Activated CD4-positive, CD25-positive, alpha-beta regulatory T cell (primary cell): Measurements from ENCODE around the gene PAXIP1.
"Not testable (repeated sequence)": the region's sequence is repeated elsewhere in the genome, so short reads cannot be mapped to it uniquely, and the experiment has no call there.

Experiments
- DNase-seq, 4 experiments: peaks; one replicate each; lab custom pipeline; 2025; lab: John Stamatoyannopoulos, UW

PAXIP1 gene, protein sequence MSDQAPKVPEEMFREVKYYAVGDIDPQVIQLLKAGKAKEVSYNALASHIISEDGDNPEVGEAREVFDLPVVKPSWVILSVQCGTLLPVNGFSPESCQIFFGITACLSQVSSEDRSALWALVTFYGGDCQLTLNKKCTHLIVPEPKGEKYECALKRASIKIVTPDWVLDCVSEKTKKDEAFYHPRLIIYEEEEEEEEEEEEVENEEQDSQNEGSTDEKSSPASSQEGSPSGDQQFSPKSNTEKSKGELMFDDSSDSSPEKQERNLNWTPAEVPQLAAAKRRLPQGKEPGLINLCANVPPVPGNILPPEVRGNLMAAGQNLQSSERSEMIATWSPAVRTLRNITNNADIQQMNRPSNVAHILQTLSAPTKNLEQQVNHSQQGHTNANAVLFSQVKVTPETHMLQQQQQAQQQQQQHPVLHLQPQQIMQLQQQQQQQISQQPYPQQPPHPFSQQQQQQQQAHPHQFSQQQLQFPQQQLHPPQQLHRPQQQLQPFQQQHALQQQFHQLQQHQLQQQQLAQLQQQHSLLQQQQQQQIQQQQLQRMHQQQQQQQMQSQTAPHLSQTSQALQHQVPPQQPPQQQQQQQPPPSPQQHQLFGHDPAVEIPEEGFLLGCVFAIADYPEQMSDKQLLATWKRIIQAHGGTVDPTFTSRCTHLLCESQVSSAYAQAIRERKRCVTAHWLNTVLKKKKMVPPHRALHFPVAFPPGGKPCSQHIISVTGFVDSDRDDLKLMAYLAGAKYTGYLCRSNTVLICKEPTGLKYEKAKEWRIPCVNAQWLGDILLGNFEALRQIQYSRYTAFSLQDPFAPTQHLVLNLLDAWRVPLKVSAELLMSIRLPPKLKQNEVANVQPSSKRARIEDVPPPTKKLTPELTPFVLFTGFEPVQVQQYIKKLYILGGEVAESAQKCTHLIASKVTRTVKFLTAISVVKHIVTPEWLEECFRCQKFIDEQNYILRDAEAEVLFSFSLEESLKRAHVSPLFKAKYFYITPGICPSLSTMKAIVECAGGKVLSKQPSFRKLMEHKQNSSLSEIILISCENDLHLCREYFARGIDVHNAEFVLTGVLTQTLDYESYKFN

DNA sequence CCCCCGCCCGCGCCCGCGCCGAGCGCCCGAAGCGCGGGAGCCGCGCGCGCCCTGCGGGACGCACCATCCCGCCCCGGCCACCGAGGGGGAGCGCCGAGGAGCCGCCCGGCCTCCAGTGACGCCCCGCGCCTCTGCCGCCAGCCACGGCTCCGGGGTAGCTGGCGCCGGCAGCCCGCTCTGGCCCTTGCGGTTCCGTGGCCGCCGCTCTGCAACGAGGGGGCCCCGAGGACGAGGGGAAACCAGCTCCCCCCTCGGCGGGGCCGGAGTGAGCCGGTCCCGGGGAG, at the start of gene PAXIP1:
PAXIP1 (minus strand) TSS at position 33 of the 284 bp plus-strand sequence. CDS start 195 bp downstream, outside the sequence.
- DNase-seq = peak; percentile 53 to 66 (median 62)

DNA sequence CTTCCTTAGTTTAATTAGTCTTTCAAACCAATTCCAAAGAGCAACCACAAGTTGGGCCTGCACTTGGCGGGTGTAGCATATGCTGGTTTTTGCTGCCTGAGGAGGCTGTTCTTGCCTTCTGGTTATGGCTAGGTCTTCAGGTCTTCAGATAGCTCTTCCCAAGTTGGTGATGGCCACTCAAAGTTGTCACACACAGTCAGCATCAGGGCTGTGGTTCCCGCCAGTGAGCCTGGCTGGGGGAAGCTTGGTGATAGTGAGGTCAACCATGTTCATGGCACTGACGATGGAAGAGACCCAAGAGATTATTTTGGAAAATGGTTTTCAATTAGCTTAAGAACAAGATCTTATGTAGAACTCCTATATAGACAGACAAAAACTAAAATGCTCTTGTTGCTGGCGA, 48.4 kb upstream of the PAXIP1 start:
- no peak for DNase-seq

DNA sequence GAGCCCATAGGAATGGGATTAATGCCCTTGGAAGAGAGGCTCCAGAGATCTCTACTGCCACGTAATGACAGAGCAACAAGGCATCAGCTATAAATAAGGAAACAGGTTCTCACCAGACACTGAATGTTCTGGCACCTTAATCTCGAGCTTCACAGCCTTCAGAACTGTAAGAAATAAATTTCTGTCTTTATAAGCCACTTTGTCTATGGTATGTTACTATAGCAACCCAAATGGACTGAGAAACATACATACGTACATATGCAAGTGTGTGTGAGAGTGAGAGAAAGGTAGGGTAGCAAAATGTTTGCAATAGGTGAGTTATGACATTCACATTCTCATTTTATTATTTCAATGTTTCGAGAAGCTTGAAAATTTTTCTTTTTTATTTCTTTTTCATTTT, 45.1 kb upstream of the PAXIP1 start:
- no peak for DNase-seq

GRCh38 chr7:155043756-155044155, 40.8 kb upstream of the PAXIP1 start:
- DNase-seq = no peak

DNA sequence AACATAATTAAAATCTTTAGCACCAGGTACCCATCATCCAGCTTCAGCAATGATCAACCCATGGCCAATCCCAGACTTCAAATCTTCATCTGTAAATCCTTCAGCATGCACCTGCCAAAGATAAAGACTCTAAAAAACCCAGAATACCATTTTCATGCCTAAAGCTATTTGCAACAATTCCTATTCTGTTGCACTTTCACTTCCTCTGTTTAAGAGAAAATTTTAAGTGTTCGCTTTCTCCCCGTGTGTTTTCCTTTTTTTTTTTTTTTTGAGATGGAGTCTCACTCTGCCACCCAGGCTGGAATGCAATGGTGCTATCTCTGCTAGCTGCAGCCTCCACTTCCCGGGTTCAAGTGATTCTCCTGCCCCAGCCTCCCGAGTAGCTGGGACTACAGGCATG, 35.4 kb upstream of the PAXIP1 start:
- no peak for DNase-seq

- not testable (repeated sequence) for DNase-seq
These were observed 31.6 kb upstream of the PAXIP1 start for GRCh38 chr7:155034495-155034894.

- no peak for DNase-seq
These were observed 30.1 kb upstream of the PAXIP1 start for GRCh38 chr7:155032978-155033377.

DNA sequence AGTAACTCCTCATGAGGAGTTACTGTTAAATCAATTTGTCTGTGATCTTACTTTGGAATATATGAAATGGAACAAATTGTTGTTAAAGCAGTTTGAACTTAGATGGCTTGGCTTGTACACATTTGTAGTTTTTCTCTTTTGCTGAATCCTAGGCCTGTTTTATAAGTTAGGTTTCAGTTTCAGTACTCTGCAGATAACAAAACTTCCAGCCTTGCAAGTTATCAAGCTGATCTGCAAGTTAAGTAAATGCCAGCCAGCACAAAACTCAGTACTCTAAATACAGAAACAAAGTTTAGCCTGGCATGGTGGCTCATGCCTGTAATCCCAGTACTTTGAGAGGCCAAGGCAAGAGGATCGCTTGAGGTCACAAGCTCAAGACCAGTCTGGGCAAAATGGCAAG, 25.0 kb upstream of the PAXIP1 start:
- DNase-seq = no peak

DNA sequence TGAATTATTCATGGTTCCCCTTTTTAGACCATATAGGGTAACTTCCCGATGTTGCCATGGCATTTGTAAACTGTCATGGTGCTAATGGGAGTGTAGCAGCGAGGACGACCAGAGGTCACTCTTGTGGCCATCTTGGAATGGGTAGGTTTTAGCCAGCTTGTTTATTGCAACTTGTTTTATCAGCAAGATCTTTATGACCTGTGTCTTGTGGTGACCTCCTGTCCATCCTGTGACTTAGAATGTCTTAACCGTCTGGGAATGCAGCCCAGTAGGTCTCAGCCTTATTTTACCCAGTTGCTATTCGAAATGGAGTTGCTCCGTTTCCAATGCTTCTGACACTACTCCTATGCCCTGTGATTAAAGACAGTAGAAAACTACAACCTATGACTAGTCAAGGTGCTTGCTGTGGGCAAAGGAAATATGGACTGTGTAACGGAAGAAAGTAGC, 18.8 kb upstream of the PAXIP1 start:
- DNase-seq = no peak

GRCh38 chr7:155020996-155021395, 18.1 kb upstream of the PAXIP1 start:
- DNase-seq = no peak

- DNase-seq = no peak
These were observed 14.9 kb upstream of the PAXIP1 start for GRCh38 chr7:155017834-155018233.

GRCh38 chr7:155011086-155011485, 8.2 kb upstream of the PAXIP1 start:
- no peak for DNase-seq

GRCh38 chr7:155009570-155010157, 6.7 kb upstream of the PAXIP1 start:
- no peak for DNase-seq

GRCh38 chr7:155007947-155008346, 5.0 kb upstream of the PAXIP1 start:
- DNase-seq = no peak

- DNase-seq = peak; percentile 72 to 86 (median 81)
These were observed 671 bp upstream of the PAXIP1 start for GRCh38 chr7:155003376-155004214.

- peak in 3 of 4 experiments; percentile 15 to 41 (median 26) for DNase-seq
These were observed 373 bp downstream of the PAXIP1 start for GRCh38 chr7:155002411-155003091.

DNA sequence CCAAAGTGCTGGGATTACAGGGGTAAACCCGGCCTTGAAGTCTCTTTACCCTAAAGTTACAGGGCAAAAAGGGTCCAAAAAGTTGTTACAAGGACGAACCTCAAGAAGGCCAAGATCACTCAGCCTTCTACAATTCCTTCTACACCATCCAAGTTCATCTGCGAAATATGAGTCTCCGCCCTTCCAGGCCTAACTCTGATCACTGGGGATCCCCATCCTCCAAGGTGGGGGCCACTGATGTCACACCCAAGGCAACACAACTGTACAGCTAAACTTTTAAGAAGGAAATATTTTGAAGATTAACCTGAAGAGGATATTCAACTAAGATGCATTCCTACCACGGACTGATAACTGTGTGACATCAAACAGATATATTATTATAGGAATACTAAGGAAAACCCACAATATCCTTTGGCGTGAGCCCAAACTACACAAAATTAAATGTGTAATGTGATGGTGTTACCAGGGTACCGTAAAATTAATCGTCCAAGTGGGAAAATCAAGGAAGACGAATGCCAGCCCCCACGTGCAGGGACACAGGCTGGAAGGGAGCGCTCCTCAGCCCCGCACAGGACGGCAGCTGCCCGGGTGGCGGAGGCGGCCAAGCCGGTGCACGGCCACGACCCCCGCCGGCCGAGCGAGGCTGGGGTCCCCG, 1.0 kb downstream of the PAXIP1 start:
- no peak for DNase-seq

DNA sequence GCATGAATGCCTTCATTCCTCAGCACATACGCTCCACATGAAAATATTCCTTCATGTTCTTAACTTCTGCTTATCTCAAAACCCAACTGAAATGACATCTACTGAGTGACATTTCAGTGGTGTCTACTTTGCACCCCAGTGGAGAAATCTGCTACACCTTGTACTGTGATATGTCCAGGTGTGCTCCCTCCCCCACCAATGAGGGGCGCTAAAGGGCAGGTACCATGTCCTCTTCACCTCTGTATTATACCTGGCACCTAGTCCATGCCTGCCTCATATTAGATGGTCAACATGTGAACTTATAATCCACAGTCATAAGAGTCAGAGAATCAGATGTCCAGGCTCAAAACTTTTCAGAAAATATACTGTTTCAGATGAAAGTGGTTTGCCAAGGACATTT, 2.1 kb downstream of the PAXIP1 start:
- no peak for DNase-seq

DNA sequence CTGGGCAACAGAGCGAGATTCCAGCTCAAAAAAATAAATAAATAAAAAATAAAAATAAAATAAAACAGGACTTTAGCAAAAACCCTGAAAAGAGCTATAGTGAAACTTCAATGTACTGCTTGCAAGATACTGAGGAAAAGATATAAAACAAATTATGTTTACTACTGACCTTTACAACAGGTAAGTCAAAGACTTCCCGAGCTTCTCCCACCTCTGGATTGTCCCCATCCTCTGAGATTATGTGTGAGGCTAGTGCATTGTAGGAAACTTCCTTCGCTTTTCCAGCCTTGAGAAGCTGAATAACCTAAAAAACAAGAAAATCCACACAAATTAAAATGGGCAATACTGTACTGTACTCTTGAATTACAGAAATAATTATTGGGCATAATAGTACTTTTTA, 4.4 kb downstream of the PAXIP1 start:
- DNase-seq = no peak

DNA sequence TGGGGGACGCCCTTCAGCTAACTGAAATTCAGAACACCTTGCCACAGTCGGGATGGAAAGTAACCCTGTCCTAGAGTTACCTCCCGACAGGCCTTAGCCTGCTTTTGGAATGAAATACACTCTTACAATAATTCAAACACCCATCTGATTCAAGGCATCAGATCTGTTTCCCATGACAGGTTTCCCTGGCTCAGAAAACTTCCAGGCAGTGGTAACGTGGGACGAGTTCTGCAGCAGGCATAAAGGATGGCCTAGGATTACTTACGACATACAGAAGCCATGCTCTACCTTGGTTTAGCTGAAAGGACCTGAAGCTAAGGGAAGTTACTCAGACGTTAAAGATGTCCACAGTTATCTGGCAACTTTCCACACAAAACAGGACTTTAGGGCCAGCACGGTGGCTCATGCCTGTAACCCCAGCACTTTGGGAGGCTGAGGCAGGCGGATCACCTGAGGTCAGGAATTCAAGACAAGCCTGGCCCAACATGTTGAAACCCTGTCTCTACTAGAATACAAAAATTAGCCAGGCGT, 5.0 kb downstream of the PAXIP1 start:
- no peak for DNase-seq
